Measurements from ENCODE around the gene CYP26B1.

The CYP26B1 gene

GRCh38 chr2:72155151-72155550 is 7.5 kb upstream of the CYP26B1 start:
- no peak for DNase-seq (ENCODE audit: extremely low read depth in 1 of 2, low read depth in 1 of 2)

- DNase-seq (ENCODE audit: extremely low read depth in 1 of 2, low read depth in 1 of 2), result no peak
Measured at GRCh38 chr2:72154386-72154975, 6.8 kb upstream of the CYP26B1 start.

GRCh38 chr2:72153924-72154323 is 6.3 kb upstream of the CYP26B1 start:
- DNase-seq (ENCODE audit: extremely low read depth in 1 of 2, low read depth in 1 of 2), result no peak

- no peak for DNase-seq (ENCODE audit: extremely low read depth in 1 of 2, low read depth in 1 of 2)
Measured at GRCh38 chr2:72153026-72153791, 5.5 kb upstream of the CYP26B1 start.

GRCh38 chr2:72150861-72151356 is 3.2 kb upstream of the CYP26B1 start:
- DNase-seq (ENCODE audit: extremely low read depth in 1 of 2, low read depth in 1 of 2), result no peak

- DNase-seq (ENCODE audit: extremely low read depth in 1 of 2, low read depth in 1 of 2), result no peak
Measured at GRCh38 chr2:72150157-72150860, 2.6 kb upstream of the CYP26B1 start.

- DNase-seq (ENCODE audit: extremely low read depth in 1 of 2, low read depth in 1 of 2), result no peak
Measured at GRCh38 chr2:72149556-72150156, 2.0 kb upstream of the CYP26B1 start.

- DNase-seq (ENCODE audit: extremely low read depth in 1 of 2, low read depth in 1 of 2), result no peak
Measured at GRCh38 chr2:72148837-72149555, 1.3 kb upstream of the CYP26B1 start.

- DNase-seq (ENCODE audit: extremely low read depth in 1 of 2, low read depth in 1 of 2), result no peak
Measured at GRCh38 chr2:72148003-72148836, 558 bp upstream of the CYP26B1 start.

GRCh38 chr2:72146347-72147302 is 1.0 kb downstream of the CYP26B1 start:
- no peak for DNase-seq (ENCODE audit: extremely low read depth in 1 of 2, low read depth in 1 of 2)

GRCh38 chr2:72145658-72146329 is 1.9 kb downstream of the CYP26B1 start:
- DNase-seq (ENCODE audit: extremely low read depth in 1 of 2, low read depth in 1 of 2), result no peak

GRCh38 chr2:72145289-72145657 is 2.4 kb downstream of the CYP26B1 start:
- DNase-seq (ENCODE audit: extremely low read depth in 1 of 2, low read depth in 1 of 2), result no peak

GRCh38 chr2:72144632-72145288 is 2.9 kb downstream of the CYP26B1 start:
- no peak for DNase-seq (ENCODE audit: extremely low read depth in 1 of 2, low read depth in 1 of 2)

GRCh38 chr2:72144274-72144631 is 3.4 kb downstream of the CYP26B1 start:
- DNase-seq (ENCODE audit: extremely low read depth in 1 of 2, low read depth in 1 of 2), result no peak

GRCh38 chr2:72143441-72144273 is 4.0 kb downstream of the CYP26B1 start:
- no peak for DNase-seq (ENCODE audit: extremely low read depth in 1 of 2, low read depth in 1 of 2)

- no peak for DNase-seq (ENCODE audit: extremely low read depth in 1 of 2, low read depth in 1 of 2)
Measured at GRCh38 chr2:72142570-72143440, 4.9 kb downstream of the CYP26B1 start.
